Measurements from ENCODE around the gene TNK2.
"Not testable (repeated sequence)": the region's sequence is repeated elsewhere in the genome, so short reads cannot be mapped to it uniquely, and the experiment has no call there.

Gene TNK2

GRCh38 chr3:195918176-195918575 is 9.8 kb upstream of the TNK2 start:
- Histone ChIP-seq H3K9ac (ENCODE audit: low read depth in 1 of 2, low read length in 2 of 2) (no peak overlapping the region), H3K27ac (ENCODE audit: low read depth in 2 of 2, low read length in 2 of 2) (no peak overlapping the region), H3K36me3 (ENCODE audit: control insufficient read depth in 2 of 2, insufficient read depth in 2 of 2, low read length in 2 of 2) (no peaks in the 10 kb centered on the region), H3K4me3 (ENCODE audit: low read length in 2 of 2) (no peak overlapping the region), H3K9me3 (ENCODE audit: control insufficient read depth in 2 of 2, low read length in 2 of 2) (no peaks in the 10 kb centered on the region), H3K4me1 (ENCODE audit: control insufficient read depth in 2 of 2, insufficient read depth in 2 of 2, low read length in 2 of 2) (peaks cover 0 to 2% of the 10 kb centered on the region in 2 donors), H3K27me3 (ENCODE audit: control insufficient read depth in 2 of 2, insufficient read depth in 2 of 2, low read length in 2 of 2) (no peaks in the 10 kb centered on the region)

GRCh38 chr3:195916991-195917390 is 8.6 kb upstream of the TNK2 start:
- H3K9ac ChIP-seq (ENCODE audit: low read depth in 1 of 2, low read length in 2 of 2), result no peak overlapping the region
- peaks cover 0 to 2% of the 10 kb centered on the region in 2 donors for H3K4me1 ChIP-seq (ENCODE audit: control insufficient read depth in 2 of 2, insufficient read depth in 2 of 2, low read length in 2 of 2)
- no peak overlapping the region for H3K27ac ChIP-seq (ENCODE audit: low read depth in 2 of 2, low read length in 2 of 2)
- H3K9me3 ChIP-seq (ENCODE audit: control insufficient read depth in 2 of 2, low read length in 2 of 2), result no peaks in the 10 kb centered on the region
- H3K4me3 ChIP-seq (ENCODE audit: low read length in 2 of 2), result no peak overlapping the region
- H3K36me3 ChIP-seq (ENCODE audit: control insufficient read depth in 2 of 2, insufficient read depth in 2 of 2, low read length in 2 of 2), result no peaks in the 10 kb centered on the region
- no peaks in the 10 kb centered on the region for H3K27me3 ChIP-seq (ENCODE audit: control insufficient read depth in 2 of 2, insufficient read depth in 2 of 2, low read length in 2 of 2)

- H3K27ac ChIP-seq (ENCODE audit: low read depth in 2 of 2, low read length in 2 of 2), result no peak overlapping the region
- H3K36me3 ChIP-seq (ENCODE audit: control insufficient read depth in 2 of 2, insufficient read depth in 2 of 2, low read length in 2 of 2), result no peaks in the 10 kb centered on the region
- no peaks in the 10 kb centered on the region for H3K9me3 ChIP-seq (ENCODE audit: control insufficient read depth in 2 of 2, low read length in 2 of 2)
- no peak overlapping the region for H3K4me3 ChIP-seq (ENCODE audit: low read length in 2 of 2)
- H3K4me1 ChIP-seq (ENCODE audit: control insufficient read depth in 2 of 2, insufficient read depth in 2 of 2, low read length in 2 of 2), result peaks cover 0 to 2% of the 10 kb centered on the region in 2 donors
- no peaks in the 10 kb centered on the region for H3K27me3 ChIP-seq (ENCODE audit: control insufficient read depth in 2 of 2, insufficient read depth in 2 of 2, low read length in 2 of 2)
- no peak overlapping the region for H3K9ac ChIP-seq (ENCODE audit: low read depth in 1 of 2, low read length in 2 of 2)
These were observed 7.9 kb upstream of the TNK2 start for GRCh38 chr3:195916291-195916690.

GRCh38 chr3:195914648-195915473 is 6.5 kb upstream of the TNK2 start:
- H3K27ac ChIP-seq (ENCODE audit: low read depth in 2 of 2, low read length in 2 of 2), result no peak overlapping the region
- H3K36me3 ChIP-seq (ENCODE audit: control insufficient read depth in 2 of 2, insufficient read depth in 2 of 2, low read length in 2 of 2), result no peaks in the 10 kb centered on the region
- no peaks in the 10 kb centered on the region for H3K9me3 ChIP-seq (ENCODE audit: control insufficient read depth in 2 of 2, low read length in 2 of 2)
- no peak overlapping the region for H3K9ac ChIP-seq (ENCODE audit: low read depth in 1 of 2, low read length in 2 of 2)
- H3K4me1 ChIP-seq (ENCODE audit: control insufficient read depth in 2 of 2, insufficient read depth in 2 of 2, low read length in 2 of 2), result peaks cover 2 to 6% of the 10 kb centered on the region in 2 donors
- no peaks in the 10 kb centered on the region for H3K27me3 ChIP-seq (ENCODE audit: control insufficient read depth in 2 of 2, insufficient read depth in 2 of 2, low read length in 2 of 2)
- no peak overlapping the region for H3K4me3 ChIP-seq (ENCODE audit: low read length in 2 of 2)

GRCh38 chr3:195914146-195914545 is 5.8 kb upstream of the TNK2 start:
- H3K36me3 ChIP-seq (ENCODE audit: control insufficient read depth in 2 of 2, insufficient read depth in 2 of 2, low read length in 2 of 2); H3K27me3 ChIP-seq (ENCODE audit: control insufficient read depth in 2 of 2, insufficient read depth in 2 of 2, low read length in 2 of 2); H3K27ac ChIP-seq (ENCODE audit: low read depth in 2 of 2, low read length in 2 of 2); H3K9me3 ChIP-seq (ENCODE audit: control insufficient read depth in 2 of 2, low read length in 2 of 2); H3K4me1 ChIP-seq (ENCODE audit: control insufficient read depth in 2 of 2, insufficient read depth in 2 of 2, low read length in 2 of 2); H3K4me3 ChIP-seq (ENCODE audit: low read length in 2 of 2); H3K9ac ChIP-seq (ENCODE audit: low read depth in 1 of 2, low read length in 2 of 2): not testable (repeated sequence)

- H3K27me3 ChIP-seq (ENCODE audit: control insufficient read depth in 2 of 2, insufficient read depth in 2 of 2, low read length in 2 of 2), result no peaks in the 10 kb centered on the region
- no peaks in the 10 kb centered on the region for H3K36me3 ChIP-seq (ENCODE audit: control insufficient read depth in 2 of 2, insufficient read depth in 2 of 2, low read length in 2 of 2)
- H3K4me3 ChIP-seq (ENCODE audit: low read length in 2 of 2), result no peak overlapping the region
- peaks cover 4 to 7% of the 10 kb centered on the region in 2 donors for H3K4me1 ChIP-seq (ENCODE audit: control insufficient read depth in 2 of 2, insufficient read depth in 2 of 2, low read length in 2 of 2)
- H3K9me3 ChIP-seq (ENCODE audit: control insufficient read depth in 2 of 2, low read length in 2 of 2), result no peaks in the 10 kb centered on the region
- H3K27ac ChIP-seq (ENCODE audit: low read depth in 2 of 2, low read length in 2 of 2), result no peak overlapping the region
- no peak overlapping the region for H3K9ac ChIP-seq (ENCODE audit: low read depth in 1 of 2, low read length in 2 of 2)
These were observed 5.0 kb upstream of the TNK2 start for GRCh38 chr3:195913382-195913781.

GRCh38 chr3:195911946-195912270 is 3.6 kb upstream of the TNK2 start:
- Histone ChIP-seq H3K4me1 (ENCODE audit: control insufficient read depth in 2 of 2, insufficient read depth in 2 of 2, low read length in 2 of 2) (peaks cover 18 to 22% of the 10 kb centered on the region in 2 donors), H3K36me3 (ENCODE audit: control insufficient read depth in 2 of 2, insufficient read depth in 2 of 2, low read length in 2 of 2) (no peaks in the 10 kb centered on the region), H3K9ac (ENCODE audit: low read depth in 1 of 2, low read length in 2 of 2) (no peak overlapping the region), H3K4me3 (ENCODE audit: low read length in 2 of 2) (no peak overlapping the region), H3K27ac (ENCODE audit: low read depth in 2 of 2, low read length in 2 of 2) (no peak overlapping the region), H3K9me3 (ENCODE audit: control insufficient read depth in 2 of 2, low read length in 2 of 2) (no peaks in the 10 kb centered on the region), H3K27me3 (ENCODE audit: control insufficient read depth in 2 of 2, insufficient read depth in 2 of 2, low read length in 2 of 2) (no peaks in the 10 kb centered on the region)

- Histone ChIP-seq H3K27ac (ENCODE audit: low read depth in 2 of 2, low read length in 2 of 2) (no peak overlapping the region), H3K36me3 (ENCODE audit: control insufficient read depth in 2 of 2, insufficient read depth in 2 of 2, low read length in 2 of 2) (no peaks in the 10 kb centered on the region), H3K9ac (ENCODE audit: low read depth in 1 of 2, low read length in 2 of 2) (no peak overlapping the region), H3K4me1 (ENCODE audit: control insufficient read depth in 2 of 2, insufficient read depth in 2 of 2, low read length in 2 of 2) (peaks cover 24 to 28% of the 10 kb centered on the region in 2 donors), H3K4me3 (ENCODE audit: low read length in 2 of 2) (no peak overlapping the region), H3K9me3 (ENCODE audit: control insufficient read depth in 2 of 2, low read length in 2 of 2) (no peaks in the 10 kb centered on the region), H3K27me3 (ENCODE audit: control insufficient read depth in 2 of 2, insufficient read depth in 2 of 2, low read length in 2 of 2) (no peaks in the 10 kb centered on the region)
These were observed 2.9 kb upstream of the TNK2 start for GRCh38 chr3:195911041-195911945.

- Histone ChIP-seq H3K27ac (ENCODE audit: low read depth in 2 of 2, low read length in 2 of 2) (no peak overlapping the region), H3K9me3 (ENCODE audit: control insufficient read depth in 2 of 2, low read length in 2 of 2) (no peaks in the 10 kb centered on the region), H3K36me3 (ENCODE audit: control insufficient read depth in 2 of 2, insufficient read depth in 2 of 2, low read length in 2 of 2) (no peaks in the 10 kb centered on the region), H3K9ac (ENCODE audit: low read depth in 1 of 2, low read length in 2 of 2) (no peak overlapping the region), H3K27me3 (ENCODE audit: control insufficient read depth in 2 of 2, insufficient read depth in 2 of 2, low read length in 2 of 2) (no peaks in the 10 kb centered on the region), H3K4me3 (ENCODE audit: low read length in 2 of 2) (no peak overlapping the region), H3K4me1 (ENCODE audit: control insufficient read depth in 2 of 2, insufficient read depth in 2 of 2, low read length in 2 of 2) (peaks cover 24 to 35% of the 10 kb centered on the region in 2 donors)
These were observed 2.1 kb upstream of the TNK2 start for GRCh38 chr3:195910499-195910845.
